Epithelial cell of prostate (primary cell): Measurements from ENCODE around the gene EHBP1.
"Not testable (repeated sequence)": the region's sequence is repeated elsewhere in the genome, so short reads cannot be mapped to it uniquely, and the experiment has no call there.

Experiments
- DNase-seq: peaks from one replicate; pipeline ENCODE4 v3.0.0-alpha.2; 2011; ENCODE audit warnings: low read depth, low spot score
- H3K27ac ChIP-seq: fragments of 450-650 bp; 2 replicates; pipeline ENCODE4 v1.5.1; 2017; ENCODE audit warnings: mild to moderate bottlenecking

The EHBP1 gene

GRCh38 chr2:63054841-63055225, 349.3 kb downstream of the EHBP1 start:
- no peak for DNase-seq
- H3K27ac ChIP-seq, result no peak overlapping the region

DNA sequence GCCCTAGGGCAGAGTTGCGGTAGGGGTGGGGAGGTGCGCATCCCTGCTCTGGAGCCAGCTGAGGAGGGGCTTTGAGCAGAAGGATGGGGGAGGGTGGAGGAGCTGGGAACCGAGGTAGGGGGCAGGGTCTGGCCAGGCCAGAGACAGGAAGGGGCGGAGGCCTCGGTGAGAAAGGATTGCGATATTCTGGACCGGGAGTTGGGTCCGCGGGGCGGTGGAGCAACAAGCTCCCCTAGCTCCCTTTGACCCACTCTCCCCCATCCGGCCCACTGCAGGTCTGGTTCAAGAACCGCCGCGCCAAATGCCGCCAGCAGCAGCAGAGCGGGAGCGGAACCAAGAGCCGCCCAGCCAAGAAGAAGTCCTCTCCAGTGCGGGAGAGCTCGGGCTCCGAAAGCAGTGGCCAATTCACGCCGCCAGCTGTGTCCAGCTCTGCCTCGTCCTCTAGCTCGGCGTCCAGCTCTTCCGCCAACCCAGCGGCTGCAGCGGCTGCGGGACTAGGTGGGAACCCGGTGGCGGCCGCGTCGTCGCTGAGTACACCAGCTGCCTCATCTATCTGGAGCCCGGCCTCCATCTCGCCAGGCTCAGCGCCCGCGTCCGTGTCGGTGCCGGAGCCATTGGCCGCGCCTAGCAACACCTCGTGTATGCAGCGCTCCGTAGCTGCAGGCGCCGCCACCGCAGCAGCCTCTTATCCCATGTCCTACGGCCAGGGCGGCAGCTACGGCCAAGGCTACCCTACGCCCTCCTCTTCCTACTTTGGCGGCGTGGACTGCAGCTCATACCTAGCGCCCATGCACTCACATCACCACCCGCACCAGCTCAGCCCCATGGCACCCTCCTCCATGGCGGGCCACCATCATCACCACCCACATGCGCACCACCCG, 350.0 kb downstream of the EHBP1 start:
- DNase-seq, result no peak
- H3K27ac ChIP-seq, result no peak overlapping the region

- H3K27ac ChIP-seq, result no peak overlapping the region
- DNase-seq, result no peak
Observed at GRCh38 chr2:63056107-63057050, 350.9 kb downstream of the EHBP1 start.

DNA sequence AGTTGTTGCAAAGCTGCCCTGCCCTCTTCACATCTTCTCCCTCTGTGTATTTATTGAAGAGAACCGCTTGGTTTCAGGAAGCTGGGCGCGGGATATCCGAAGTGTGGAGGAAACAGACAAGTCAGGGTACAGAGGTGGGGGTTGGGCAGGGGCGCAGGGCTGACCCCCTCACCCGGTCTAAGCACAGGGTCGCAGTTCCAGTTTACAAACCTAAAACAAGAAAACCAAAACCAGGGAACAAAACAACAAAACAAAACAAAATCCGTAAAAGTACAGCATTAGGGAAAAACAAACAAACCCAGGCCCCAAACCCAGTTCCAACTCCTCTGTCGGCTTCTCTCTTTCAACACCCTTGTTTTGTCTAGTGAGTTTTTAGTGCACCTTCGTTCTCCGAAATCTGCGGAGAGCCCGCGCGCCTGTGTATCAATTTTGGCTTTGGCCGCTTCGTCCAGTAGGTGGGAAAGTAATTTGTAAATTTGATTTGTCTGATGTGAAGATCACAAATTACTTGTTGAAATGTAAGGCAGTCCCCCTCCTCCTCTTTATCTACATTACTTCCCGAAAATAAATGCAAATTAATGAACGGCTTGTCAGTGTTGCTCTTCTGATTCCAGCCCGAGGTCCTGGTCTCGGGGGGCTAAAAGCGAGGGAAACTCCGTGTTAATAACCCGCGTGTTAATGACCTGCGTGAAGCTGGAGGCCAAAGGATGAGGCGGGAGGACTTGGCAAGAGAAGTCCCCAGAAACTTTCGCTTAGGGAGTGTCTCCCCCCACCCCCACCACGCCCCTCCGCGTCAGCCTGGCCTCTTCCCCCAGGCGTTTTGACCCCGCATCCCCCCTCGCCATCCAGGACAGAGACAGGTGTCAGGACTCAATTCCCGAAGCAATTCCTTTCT, 352.0 kb downstream of the EHBP1 start:
- no peak overlapping the region for H3K27ac ChIP-seq

GRCh38 chr2:63058144-63058920, 352.8 kb downstream of the EHBP1 start:
- DNase-seq, result no peak
- no peak overlapping the region for H3K27ac ChIP-seq

More for the DNA sequence above, 352.0 kb downstream of the EHBP1 start:
- DNase-seq, result no peak

DNA sequence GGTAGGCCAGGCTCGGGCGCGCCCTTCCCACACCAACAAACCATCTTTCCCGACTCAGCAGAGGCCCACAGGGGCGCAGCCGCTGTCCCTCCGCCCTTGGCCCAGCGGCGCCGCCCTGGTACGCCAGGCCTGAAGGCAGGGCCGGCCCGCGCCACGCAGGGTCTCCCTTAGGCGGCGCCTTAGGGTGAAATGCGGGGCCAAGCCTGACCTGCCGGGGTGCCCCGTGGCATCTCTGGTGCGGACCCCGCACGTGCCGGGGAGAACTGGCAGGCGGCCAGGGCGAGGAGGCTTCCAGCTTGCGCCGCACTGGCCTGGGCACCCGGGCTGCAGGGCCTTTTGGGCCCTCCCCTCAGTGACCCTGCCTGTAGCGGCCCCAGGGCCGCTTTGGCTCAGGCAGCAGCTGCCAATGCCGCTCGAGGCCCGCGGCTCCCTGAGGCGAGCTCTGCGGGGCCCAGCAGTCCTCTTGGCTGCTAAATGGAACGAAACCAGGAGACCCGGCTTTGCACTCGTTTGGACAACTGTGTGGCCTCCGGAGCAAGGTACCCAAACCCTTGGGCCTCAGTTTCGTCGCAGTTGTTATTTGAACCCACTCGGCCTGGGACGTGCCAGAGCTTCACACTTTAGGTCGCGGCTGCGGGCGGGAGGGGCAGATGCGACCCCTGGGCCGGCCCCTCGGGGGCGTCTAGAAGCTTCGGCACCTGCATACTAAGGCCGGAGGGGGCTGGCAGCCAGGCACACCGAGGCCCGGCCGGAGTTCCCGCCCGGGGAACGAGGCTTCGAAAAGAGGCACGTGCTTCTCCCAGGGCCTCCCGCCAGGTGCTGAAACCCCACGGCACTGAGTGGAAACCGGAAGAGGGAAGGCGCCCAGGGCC, 353.6 kb downstream of the EHBP1 start:
- H3K27ac ChIP-seq, result no peak overlapping the region
- DNase-seq, result no peak

- DNase-seq, result no peak
- H3K27ac ChIP-seq, result no peak overlapping the region
Observed at GRCh38 chr2:63059793-63060471, 354.4 kb downstream of the EHBP1 start.

- no peak overlapping the region for H3K27ac ChIP-seq
Observed at GRCh38 chr2:63060472-63060991, 355.0 kb downstream of the EHBP1 start.

DNA sequence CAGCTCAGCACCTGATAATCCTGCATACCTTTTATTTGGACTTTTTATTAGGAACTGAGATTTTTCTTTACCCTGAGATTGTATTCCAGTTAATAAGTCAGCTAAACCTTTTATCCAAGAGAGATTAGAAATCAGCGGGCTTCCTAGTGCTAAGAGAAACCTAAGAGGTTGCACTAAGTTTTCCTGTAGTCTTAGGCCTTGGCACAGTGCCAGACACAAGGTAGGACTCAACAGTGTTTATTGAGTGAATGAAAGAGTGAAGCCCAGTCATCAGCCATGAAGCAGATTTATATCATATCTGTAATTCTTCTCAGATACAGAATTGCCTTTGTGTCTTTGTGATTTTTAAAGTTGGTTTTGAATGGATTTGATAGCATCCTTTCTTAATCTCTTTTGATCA, 358.7 kb downstream of the EHBP1 start:
- DNase-seq, result no peak

More at GRCh38 chr2:63060472-63060991, 355.0 kb downstream of the EHBP1 start:
- no peak for DNase-seq

DNA sequence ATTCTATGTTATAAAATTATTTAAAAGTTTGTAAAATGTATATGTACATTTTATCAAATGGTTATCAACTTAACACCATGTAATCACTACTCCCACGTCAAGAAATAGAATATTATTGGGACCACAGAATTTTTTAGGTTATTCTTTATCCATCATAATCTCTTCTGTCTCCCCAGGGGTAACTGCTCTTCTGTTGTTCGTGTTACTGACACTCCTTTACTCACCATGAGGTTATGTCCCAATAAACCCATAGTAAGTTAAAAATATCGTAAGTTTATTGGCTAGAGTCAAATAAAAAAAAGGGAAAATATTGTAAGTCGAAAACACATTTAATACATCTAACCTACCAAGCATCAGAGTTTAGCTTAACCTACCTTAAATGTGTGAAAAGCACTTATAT, 359.1 kb downstream of the EHBP1 start:
- no peak overlapping the region for H3K27ac ChIP-seq
- DNase-seq, result no peak

More for the DNA sequence above, 358.7 kb downstream of the EHBP1 start:
- H3K27ac ChIP-seq, result no peak overlapping the region

- no peak overlapping the region for H3K27ac ChIP-seq
- DNase-seq, result no peak
Observed at GRCh38 chr2:63066265-63066664, 360.8 kb downstream of the EHBP1 start.

- no peak for DNase-seq
Observed at GRCh38 chr2:63066838-63067237, 361.3 kb downstream of the EHBP1 start.

DNA sequence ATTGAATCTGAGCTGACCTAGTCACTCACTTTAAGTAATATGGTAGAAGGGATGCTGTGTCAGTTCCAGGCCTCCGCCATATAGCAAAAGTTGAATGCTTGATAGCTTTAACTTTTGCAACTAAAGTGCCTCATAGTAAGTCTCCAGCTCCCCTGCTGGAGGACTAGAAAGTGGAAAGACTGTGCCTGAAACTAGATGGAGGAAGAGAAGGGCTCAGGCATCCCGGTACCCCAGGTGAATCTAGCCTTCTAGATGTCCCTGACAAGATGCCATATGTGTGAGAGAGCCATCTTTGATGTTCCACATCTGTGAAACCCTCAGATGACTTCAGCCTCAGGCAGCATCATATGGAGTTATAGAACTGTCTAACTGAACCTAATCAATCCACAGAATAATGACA, 366.2 kb downstream of the EHBP1 start:
- no peak overlapping the region for H3K27ac ChIP-seq
- DNase-seq, result no peak

More at GRCh38 chr2:63066838-63067237, 361.3 kb downstream of the EHBP1 start:
- H3K27ac ChIP-seq, result no peak overlapping the region

- no peak overlapping the region for H3K27ac ChIP-seq
- DNase-seq, result no peak
Observed at GRCh38 chr2:63073994-63074393, 368.5 kb downstream of the EHBP1 start.

- not testable (repeated sequence) for DNase-seq, H3K27ac ChIP-seq
Observed at GRCh38 chr2:63074399-63074798, 368.9 kb downstream of the EHBP1 start.

- DNase-seq, result no peak
- no peak overlapping the region for H3K27ac ChIP-seq
Observed at GRCh38 chr2:63078852-63079606, 373.5 kb downstream of the EHBP1 start.

DNA sequence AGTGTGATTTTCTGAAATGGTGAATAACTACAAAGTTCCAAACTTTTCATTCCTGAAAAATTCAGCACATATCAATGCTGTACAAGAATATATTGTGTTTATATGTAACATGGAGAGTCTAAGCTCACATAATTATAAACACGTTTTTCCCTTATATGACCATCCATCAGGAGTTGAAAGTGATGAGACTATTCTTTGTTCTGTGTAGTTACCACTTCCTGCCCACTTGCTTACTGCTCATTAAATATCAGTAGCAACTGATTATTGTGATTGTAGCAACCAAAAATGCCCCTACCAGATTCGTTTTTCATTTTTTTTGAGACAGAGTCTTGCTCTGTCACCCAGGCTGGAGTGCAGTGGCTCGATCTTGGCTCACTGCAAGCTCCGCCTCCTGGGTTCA, 375.9 kb downstream of the EHBP1 start:
- no peak for DNase-seq
- no peak overlapping the region for H3K27ac ChIP-seq
